MM.1S (cell line): ENCODE results near the gene COL12A1.

Source experiments
- DNase-seq: peaks from one replicate; pipeline ENCODE4 v3.0.0-alpha.2; 2015
- H2AFZ ChIP-seq: fragments of 300-600 bp; sonication (generic); 2 replicates; pipeline ENCODE4 v1.6.0; 2016; ENCODE audit warnings: antibody characterized with exemption, low read length
- H3F3A ChIP-seq: fragments of 300-600 bp; sonication (generic); 2 replicates; pipeline ENCODE4 v1.6.1; 2016; ENCODE audit warnings: mild to moderate bottlenecking, antibody characterized with exemption, low read length, moderate library complexity, mixed read lengths; ENCODE audit not compliant: insufficient read depth
- H3K27ac ChIP-seq: fragments of 300-600 bp; sonication (generic); 2 replicates; pipeline ENCODE4 v1.5.1; 2016; ENCODE audit warnings: mild to moderate bottlenecking, low read length
- H3K27me3 ChIP-seq: fragments of 300-600 bp; sonication (generic); replicated peaks from 2 replicates; pipeline ENCODE4 v1.6.0; 2016; ENCODE audit warnings: low read length; ENCODE audit not compliant: insufficient read depth
- H3K36me3 ChIP-seq: fragments of 300-600 bp; sonication (generic); replicated peaks from 2 replicates; pipeline ENCODE4 v1.6.1; 2016; ENCODE audit warnings: mild to moderate bottlenecking, low read length, mixed read lengths; ENCODE audit not compliant: insufficient read depth
- H3K4me1 ChIP-seq: fragments of 300-600 bp; sonication (generic); 2 replicates; pipeline ENCODE4 v1.6.1; 2016; ENCODE audit warnings: low read length, mixed read lengths
- H3K4me2 ChIP-seq: fragments of 300-600 bp; sonication (generic); 2 replicates; pipeline ENCODE4 v1.6.0; 2016; ENCODE audit warnings: low read depth, low read length
- H3K4me3 ChIP-seq: fragments of 300-600 bp; sonication (generic); 2 replicates; pipeline ENCODE4 v1.5.1; 2016; ENCODE audit warnings: low read length, mixed read lengths
- H3K79me2 ChIP-seq: fragments of 300-600 bp; sonication (generic); 2 replicates; pipeline ENCODE4 v1.6.1; 2016; ENCODE audit warnings: mixed run types, low read length, mixed read lengths
- H3K9ac ChIP-seq: fragments of 300-600 bp; sonication (generic); 2 replicates; pipeline ENCODE4 v1.6.1; 2016; ENCODE audit warnings: low read length, mixed read lengths
- H3K9me2 ChIP-seq: fragments of 300-600 bp; sonication (generic); replicated peaks from 2 replicates; pipeline ENCODE4 v1.6.1; 2016; ENCODE audit warnings: mild to moderate bottlenecking, low read length, mixed read lengths; ENCODE audit not compliant: insufficient read depth
- H3K9me3 ChIP-seq: fragments of 300-600 bp; sonication (generic); replicated peaks from 2 replicates; pipeline ENCODE4 v1.6.1; 2016; ENCODE audit warnings: mild to moderate bottlenecking, low read length, mixed read lengths; ENCODE audit not compliant: insufficient read depth
- H4K20me1 ChIP-seq: fragments of 300-600 bp; sonication (generic); 2 replicates; pipeline ENCODE4 v1.6.1; 2016; ENCODE audit warnings: mild to moderate bottlenecking, low read length, moderate library complexity, mixed read lengths; ENCODE audit not compliant: insufficient read depth
- EZH2 ChIP-seq: fragments of 300-600 bp; sonication (generic); optimal IDR thresholded peaks from 2 replicates; pipeline ENCODE3; 2017; ENCODE audit warnings: low read depth, mild to moderate bottlenecking, antibody characterized with exemption, low read length, mixed read lengths
- EZH2phosphoT487 ChIP-seq: fragments of 300-600 bp; sonication (generic); IDR thresholded peaks from 2 replicates; pipeline ENCODE4 v1.6.1; 2018; ENCODE audit warnings: antibody characterized with exemption, low read length
- TF ChIP-seq, protein P1 (sequence below): fragments of 300-600 bp; sonication (generic); IDR thresholded peaks from 2 replicates; pipeline ENCODE4 v1.5.1; 2016; ENCODE audit warnings: antibody characterized with exemption, low read length, mixed read lengths

COL12A1 gene

DNA sequence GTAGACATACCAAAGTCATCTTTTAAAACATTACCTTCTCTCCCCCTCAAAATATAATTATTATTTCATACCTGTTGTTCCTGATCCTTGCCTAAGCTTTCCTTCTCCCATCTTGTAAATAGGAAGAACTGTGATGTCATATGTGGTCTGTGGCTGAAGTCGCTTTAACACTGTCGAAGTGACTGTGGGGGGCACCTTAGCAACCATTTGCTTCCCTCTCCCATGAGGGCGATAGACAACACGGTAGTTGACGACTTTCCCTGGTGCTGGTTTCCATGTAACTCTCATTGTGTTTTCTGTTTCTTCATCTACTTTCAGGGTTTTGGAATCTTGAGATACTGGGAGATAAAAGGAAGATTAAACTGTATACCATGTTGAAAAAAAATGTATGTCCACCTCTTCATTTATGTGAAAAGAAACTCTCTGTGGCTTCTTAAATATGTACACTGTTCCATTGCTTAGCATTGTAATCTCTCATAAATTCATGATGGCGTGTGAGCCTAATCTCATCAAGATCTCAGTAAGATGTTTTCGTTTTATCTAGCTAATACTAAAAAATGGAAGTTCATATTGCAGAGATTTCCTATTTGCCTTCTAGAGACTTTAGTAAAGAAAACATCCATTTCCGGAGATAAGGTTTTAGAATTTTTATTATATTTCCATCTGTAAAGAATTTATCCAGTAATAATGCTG lies 49.5 kb downstream of the COL12A1 start:
- H4K20me1 ChIP-seq = no peaks in the 10 kb centered on the region
- no peaks in the 10 kb centered on the region for H3K4me1 ChIP-seq
- no peaks in the 10 kb centered on the region for H3K36me3 ChIP-seq
- no peaks in the 10 kb centered on the region for H3K79me2 ChIP-seq
- H3K9me2 ChIP-seq = no peaks in the 10 kb centered on the region
- no peak overlapping the region for H3K4me3 ChIP-seq
- no peaks in the 10 kb centered on the region for H3K27me3 ChIP-seq
- TF ChIP-seq EZH2 = no peak
- no peak for TF ChIP-seq EZH2phosphoT487
- TF ChIP-seq, protein P1, sequence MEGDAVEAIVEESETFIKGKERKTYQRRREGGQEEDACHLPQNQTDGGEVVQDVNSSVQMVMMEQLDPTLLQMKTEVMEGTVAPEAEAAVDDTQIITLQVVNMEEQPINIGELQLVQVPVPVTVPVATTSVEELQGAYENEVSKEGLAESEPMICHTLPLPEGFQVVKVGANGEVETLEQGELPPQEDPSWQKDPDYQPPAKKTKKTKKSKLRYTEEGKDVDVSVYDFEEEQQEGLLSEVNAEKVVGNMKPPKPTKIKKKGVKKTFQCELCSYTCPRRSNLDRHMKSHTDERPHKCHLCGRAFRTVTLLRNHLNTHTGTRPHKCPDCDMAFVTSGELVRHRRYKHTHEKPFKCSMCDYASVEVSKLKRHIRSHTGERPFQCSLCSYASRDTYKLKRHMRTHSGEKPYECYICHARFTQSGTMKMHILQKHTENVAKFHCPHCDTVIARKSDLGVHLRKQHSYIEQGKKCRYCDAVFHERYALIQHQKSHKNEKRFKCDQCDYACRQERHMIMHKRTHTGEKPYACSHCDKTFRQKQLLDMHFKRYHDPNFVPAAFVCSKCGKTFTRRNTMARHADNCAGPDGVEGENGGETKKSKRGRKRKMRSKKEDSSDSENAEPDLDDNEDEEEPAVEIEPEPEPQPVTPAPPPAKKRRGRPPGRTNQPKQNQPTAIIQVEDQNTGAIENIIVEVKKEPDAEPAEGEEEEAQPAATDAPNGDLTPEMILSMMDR = no peak
- no peak overlapping the region for H3K9ac ChIP-seq
- no peaks in the 10 kb centered on the region for H3F3A ChIP-seq
- H3K9me3 ChIP-seq = no peaks in the 10 kb centered on the region
- no peak overlapping the region for H3K27ac ChIP-seq
- no peak for DNase-seq
- H3K4me2 ChIP-seq = no peak overlapping the region
- H2AFZ ChIP-seq = no peak overlapping the region

DNA sequence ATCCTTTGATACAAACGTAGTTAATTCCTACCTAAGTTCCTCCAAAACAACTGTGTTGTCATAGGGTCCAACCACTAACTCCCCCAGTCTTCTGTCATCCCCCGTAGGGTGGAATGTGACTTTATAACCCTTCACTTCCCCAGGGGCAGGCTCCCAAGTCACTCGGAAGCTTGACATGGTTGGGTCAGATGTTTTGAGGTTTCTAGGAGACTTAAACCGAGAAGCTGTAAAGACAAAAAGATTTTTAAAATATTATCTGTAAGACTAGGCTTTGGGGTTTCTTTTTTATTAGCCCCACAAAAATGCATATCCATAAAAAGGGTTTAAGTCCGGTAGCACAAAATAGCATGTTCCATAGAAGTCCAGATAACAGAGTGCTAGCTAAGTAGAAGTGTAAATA lies 50.2 kb downstream of the COL12A1 start:
- TF ChIP-seq, protein P1 = no peak
- TF ChIP-seq EZH2 (no peak), EZH2phosphoT487 (no peak)
- H3K27me3 ChIP-seq = no peaks in the 10 kb centered on the region
- no peaks in the 10 kb centered on the region for H4K20me1 ChIP-seq
- no peaks in the 10 kb centered on the region for H3K9me2 ChIP-seq
- H3K4me1 ChIP-seq = no peaks in the 10 kb centered on the region
- H3K27ac ChIP-seq = no peak overlapping the region
- DNase-seq = no peak
- H3K4me2 ChIP-seq = no peak overlapping the region
- H3F3A ChIP-seq = no peaks in the 10 kb centered on the region
- H3K79me2 ChIP-seq = no peaks in the 10 kb centered on the region
- H3K4me3 ChIP-seq = no peak overlapping the region
- H3K9ac ChIP-seq = no peak overlapping the region
- no peaks in the 10 kb centered on the region for H3K36me3 ChIP-seq
- H3K9me3 ChIP-seq = no peaks in the 10 kb centered on the region
- H2AFZ ChIP-seq = no peak overlapping the region

GRCh38 chr6:75154973-75155372 lies 50.9 kb downstream of the COL12A1 start:
- no peaks in the 10 kb centered on the region for H3K27me3 ChIP-seq
- H2AFZ ChIP-seq = no peak overlapping the region

More at GRCh38 chr6:75154973-75155372, 50.9 kb downstream of the COL12A1 start:
- DNase-seq = no peak
- Histone ChIP-seq H4K20me1 (no peaks in the 10 kb centered on the region), H3K4me3 (no peak overlapping the region), H3K4me2 (no peak overlapping the region), H3K9me2 (no peaks in the 10 kb centered on the region), H3K27ac (no peak overlapping the region), H3F3A (no peaks in the 10 kb centered on the region), H3K9ac (no peak overlapping the region), H3K9me3 (no peaks in the 10 kb centered on the region), H3K79me2 (no peaks in the 10 kb centered on the region), H3K4me1 (no peaks in the 10 kb centered on the region), H3K36me3 (no peaks in the 10 kb centered on the region)
- TF ChIP-seq EZH2 (no peak), EZH2phosphoT487 (no peak)
- TF ChIP-seq, protein P1 = no peak
